22Rv1 (cell line): ENCODE results near the gene COL4A2.

Source experiments
- H3K27ac ChIP-seq: fragments of 450-650 bp; 2 replicates; pipeline ENCODE4 v1.5.1; 2017
- ZFX ChIP-seq: fragments of 450-650 bp; IDR thresholded peaks from 2 replicates; pipeline ENCODE4 v1.6.1; 2017; ENCODE audit warnings: antibody characterized with exemption, borderline replicate concordance
- TF ChIP-seq, protein P1 (sequence below): fragments of 450-650 bp; IDR thresholded peaks from 2 replicates; pipeline ENCODE4 v1.5.1; 2017; ENCODE audit warnings: mild to moderate bottlenecking

The COL4A2 gene

DNA sequence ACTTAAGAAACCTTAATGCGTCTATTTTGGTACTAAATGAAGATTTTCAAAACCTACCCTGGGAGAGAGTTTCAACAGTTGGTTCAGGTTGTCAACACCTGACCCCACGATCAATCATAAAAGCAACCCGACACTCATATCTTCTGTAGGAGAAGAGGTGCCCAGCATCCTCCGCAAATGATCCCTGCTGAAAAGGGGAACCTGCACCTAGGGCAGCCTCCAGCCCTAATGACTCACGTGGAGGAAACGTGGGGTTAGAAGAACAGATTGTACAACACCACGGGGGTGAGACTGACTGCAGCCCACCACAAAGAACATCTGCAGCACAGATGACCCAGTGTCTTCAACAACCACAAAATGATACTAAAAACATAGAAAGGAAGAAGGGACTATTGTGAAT is 138.1 kb downstream of the COL4A2 start:
- TF ChIP-seq, protein P1, sequence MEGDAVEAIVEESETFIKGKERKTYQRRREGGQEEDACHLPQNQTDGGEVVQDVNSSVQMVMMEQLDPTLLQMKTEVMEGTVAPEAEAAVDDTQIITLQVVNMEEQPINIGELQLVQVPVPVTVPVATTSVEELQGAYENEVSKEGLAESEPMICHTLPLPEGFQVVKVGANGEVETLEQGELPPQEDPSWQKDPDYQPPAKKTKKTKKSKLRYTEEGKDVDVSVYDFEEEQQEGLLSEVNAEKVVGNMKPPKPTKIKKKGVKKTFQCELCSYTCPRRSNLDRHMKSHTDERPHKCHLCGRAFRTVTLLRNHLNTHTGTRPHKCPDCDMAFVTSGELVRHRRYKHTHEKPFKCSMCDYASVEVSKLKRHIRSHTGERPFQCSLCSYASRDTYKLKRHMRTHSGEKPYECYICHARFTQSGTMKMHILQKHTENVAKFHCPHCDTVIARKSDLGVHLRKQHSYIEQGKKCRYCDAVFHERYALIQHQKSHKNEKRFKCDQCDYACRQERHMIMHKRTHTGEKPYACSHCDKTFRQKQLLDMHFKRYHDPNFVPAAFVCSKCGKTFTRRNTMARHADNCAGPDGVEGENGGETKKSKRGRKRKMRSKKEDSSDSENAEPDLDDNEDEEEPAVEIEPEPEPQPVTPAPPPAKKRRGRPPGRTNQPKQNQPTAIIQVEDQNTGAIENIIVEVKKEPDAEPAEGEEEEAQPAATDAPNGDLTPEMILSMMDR = no peak
- TF ChIP-seq ZFX = no peak

DNA sequence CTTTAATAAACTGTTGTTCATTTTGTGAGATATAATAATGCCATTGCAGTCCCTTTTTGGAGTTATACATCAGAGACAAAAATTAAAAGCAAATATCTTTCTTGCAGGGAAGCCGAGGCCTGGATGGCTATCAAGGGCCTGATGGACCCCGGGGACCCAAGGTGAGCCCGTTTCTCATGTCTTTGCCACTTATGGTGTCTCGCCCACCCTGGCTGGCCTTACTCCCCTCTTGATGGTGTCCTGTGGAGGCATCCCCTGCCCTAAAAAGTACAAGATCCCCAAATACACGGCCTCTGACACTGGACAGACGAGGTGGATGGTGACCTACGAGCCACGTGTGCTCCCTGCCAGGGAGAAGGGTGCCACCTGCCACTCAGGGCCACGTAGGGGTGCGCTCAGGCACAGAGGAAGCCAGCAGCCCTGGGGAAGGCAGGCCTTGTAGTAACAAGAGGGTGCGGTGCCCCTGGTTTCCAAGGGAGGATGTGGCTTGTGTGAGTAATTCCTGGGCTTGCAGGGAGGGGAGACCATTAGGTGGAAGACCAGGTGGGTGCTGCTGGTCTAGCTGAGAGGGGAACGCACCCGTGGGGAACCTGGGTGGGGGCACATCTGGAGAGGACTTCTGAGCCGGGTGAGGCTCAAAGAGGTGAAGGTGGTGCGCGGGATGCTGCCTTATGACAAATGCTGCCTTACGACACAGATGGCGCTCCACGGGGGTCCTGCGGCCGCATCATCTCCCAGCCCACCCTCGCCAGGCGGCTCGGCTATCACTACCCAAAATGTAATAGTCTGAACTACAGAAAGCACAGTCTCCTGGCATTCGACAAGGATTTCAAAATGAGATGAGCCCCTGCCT is 138.9 kb downstream of the COL4A2 start:
- no peak overlapping the region for H3K27ac ChIP-seq
- TF ChIP-seq, protein P1 = no peak
- no peak for TF ChIP-seq ZFX

More for the DNA sequence above, 138.1 kb downstream of the COL4A2 start:
- H3K27ac ChIP-seq = no peak overlapping the region

DNA sequence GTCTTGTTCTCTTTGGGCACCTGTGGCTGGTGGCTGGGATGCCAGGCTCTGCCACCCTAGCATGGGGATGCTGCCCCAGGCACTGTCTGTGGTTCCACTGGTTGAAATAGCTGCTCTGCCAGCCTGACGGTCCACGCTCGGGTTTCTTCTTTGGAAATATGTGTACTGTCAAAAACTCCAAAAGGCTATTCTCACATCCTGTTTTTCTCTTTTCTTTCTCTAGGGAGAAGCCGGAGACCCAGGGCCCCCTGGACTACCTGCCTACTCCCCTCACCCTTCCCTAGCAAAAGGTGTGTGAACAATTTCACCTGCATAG is 139.4 kb downstream of the COL4A2 start:
- TF ChIP-seq, protein P1 = no peak
- no peak overlapping the region for H3K27ac ChIP-seq

DNA sequence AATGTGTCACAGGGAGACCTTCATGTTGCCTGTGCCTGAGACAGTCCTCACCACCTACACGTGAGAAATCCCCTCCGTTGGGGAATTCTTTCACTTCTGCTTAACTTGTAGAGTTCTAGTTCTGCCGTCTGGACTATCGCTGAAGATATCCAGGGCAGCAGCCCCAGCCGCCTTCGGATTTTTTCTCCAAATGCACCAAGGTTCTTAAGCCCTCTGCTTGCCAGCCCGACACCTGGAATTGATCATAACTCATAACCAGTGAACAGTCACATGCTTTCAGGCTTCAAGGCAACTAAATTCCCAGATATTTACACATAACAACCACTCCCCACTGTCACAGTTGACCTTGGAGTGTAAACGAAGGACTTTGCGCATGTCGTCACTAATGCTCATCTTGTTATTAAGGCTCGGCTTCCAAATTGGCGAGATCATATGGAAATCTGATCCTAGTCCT is 140.0 kb downstream of the COL4A2 start:
- TF ChIP-seq, protein P1 = no peak
- TF ChIP-seq ZFX = no peak
- H3K27ac ChIP-seq = no peak overlapping the region

DNA sequence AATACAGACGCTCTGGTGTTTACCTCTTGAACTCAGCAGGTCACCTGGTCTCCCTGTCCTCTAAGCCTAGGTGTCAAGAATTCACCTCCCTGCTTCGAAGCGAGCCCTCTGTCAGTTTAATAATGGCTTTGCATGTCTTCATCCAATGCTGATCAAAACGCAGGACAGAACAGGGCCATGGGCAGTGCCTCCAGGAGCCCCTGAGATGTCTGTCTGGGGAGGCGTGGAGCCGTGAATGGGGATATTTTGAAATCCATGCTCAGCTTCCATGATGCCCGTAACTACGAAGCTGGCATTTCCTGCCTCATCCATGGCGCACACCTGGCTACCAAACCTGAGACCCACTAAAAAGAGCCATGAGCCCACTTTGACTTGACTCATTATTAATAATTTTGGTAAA is 140.7 kb downstream of the COL4A2 start:
- H3K27ac ChIP-seq = no peak overlapping the region
- no peak for TF ChIP-seq ZFX
- TF ChIP-seq, protein P1 = no peak

DNA sequence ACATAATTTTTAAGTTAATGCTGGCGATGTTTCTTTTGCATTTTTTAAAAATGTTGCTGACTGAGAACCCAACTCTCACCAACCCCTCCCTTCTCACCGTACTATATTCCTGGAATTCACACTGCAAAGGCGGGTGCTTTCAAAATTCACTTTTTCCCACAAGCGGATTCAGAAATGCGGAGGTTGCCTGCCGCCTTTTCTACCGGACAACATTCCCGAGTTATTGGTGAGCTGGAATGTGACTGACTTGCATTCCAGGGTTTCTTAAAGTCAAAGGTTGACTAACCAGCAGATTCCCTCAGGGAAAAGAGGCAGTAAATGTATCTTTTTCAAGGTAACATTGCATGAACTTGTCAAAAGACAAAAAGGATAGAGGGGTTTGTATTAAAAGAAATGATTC is 141.1 kb downstream of the COL4A2 start:
- no peak for TF ChIP-seq ZFX
- TF ChIP-seq, protein P1 = no peak
- H3K27ac ChIP-seq = no peak overlapping the region

DNA sequence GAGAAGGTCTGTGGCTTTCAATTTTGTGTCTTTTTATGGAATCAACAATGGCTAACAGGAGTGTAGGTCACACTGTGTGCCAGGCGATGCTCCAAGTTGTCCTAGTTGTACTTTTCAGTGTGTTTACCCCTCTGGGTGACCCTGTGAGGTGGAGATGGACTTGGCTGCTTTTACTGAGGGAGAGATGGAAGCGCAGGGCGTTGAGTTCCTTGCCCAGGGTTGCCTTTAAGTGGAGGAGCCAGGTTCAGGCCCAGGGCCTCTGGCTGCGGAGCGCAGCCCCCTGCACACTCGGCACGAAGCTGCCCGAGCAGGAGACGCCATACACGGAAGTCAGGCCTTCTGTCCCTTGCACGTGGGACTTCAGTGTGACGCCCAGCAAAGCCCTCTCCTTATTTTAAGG is 141.6 kb downstream of the COL4A2 start:
- H3K27ac ChIP-seq = no peak overlapping the region

More for the DNA sequence above, 141.6 kb downstream of the COL4A2 start:
- TF ChIP-seq ZFX = no peak
- TF ChIP-seq, protein P1 = no peak
